Measurements from ENCODE around the gene SBF2. TPM values are rescaled to one million over a fixed set of nuclear protein-coding genes. Genes with fewer than 3 reads are reported as not detected.
A peak's percentile ranks its signal among the peaks of the same experiment; 100 is the strongest.

The SBF2 gene
- total and polyA plus RNA-seq, 2 of the 13 experiments (the other 11 are each of a cell fraction or from before 2014, with no cell fraction given) = 24.0 to 45.8 TPM

GRCh38 chr11:10285148-10285802 lies 8.7 kb downstream of the SBF2 start (continued):
- TF ChIP-seq SALL1 (CRISPR knock-in tag; IDR thresholded peaks at IDR 0.05) (no peak), ATF7 (IDR thresholded peaks at IDR 0.05) (no peak), ATF7 (CRISPR knock-in tag; IDR thresholded peaks at IDR 0.05) (no peak), ZNF709 (CRISPR knock-in tag; IDR thresholded peaks at IDR 0.05) (no peak), XRCC5 (optimal IDR thresholded peaks at IDR 0.05; ENCODE audit: low read length) (no peak), ZFP1 (CRISPR knock-in tag; IDR thresholded peaks at IDR 0.05) (no peak), ATF6 (CRISPR knock-in tag; conservative IDR thresholded peaks at IDR 0.05) (no peak), ZNF790 (CRISPR knock-in tag; IDR thresholded peaks at IDR 0.05; ENCODE audit: borderline replicate concordance) (no peak), ZNF44 (CRISPR knock-in tag; IDR thresholded peaks at IDR 0.05) (no peak), FOXC1 (CRISPR knock-in tag; IDR thresholded peaks at IDR 0.05; ENCODE audit: borderline replicate concordance) (no peak), ZNF615 (CRISPR knock-in tag; IDR thresholded peaks at IDR 0.05; ENCODE audit: borderline replicate concordance) (no peak), ZNF652 (CRISPR knock-in tag; IDR thresholded peaks at IDR 0.05; ENCODE audit: borderline replicate concordance, low read depth) (no peak), MZF1 (CRISPR knock-in tag; IDR thresholded peaks at IDR 0.05; ENCODE audit: borderline replicate concordance) (no peak), ZNF766 (CRISPR knock-in tag; IDR thresholded peaks at IDR 0.05; ENCODE audit: borderline replicate concordance) (no peak), ATF4 (CRISPR knock-in tag; IDR thresholded peaks at IDR 0.05) (peak in 1 of 2 experiments; percentile 69; a peak in 2 of 4 replicates), TMF1 (CRISPR knock-in tag; IDR thresholded peaks at IDR 0.05; ENCODE audit: low read depth) (no peak), ZNF343 (CRISPR knock-in tag; IDR thresholded peaks at IDR 0.05) (no peak), DDIT3 (CRISPR knock-in tag; IDR thresholded peaks at IDR 0.05) (no peak), GZF1 (CRISPR knock-in tag; IDR thresholded peaks at IDR 0.05) (no peak), MTA1 (CRISPR knock-in tag; IDR thresholded peaks at IDR 0.05; ENCODE audit: borderline replicate concordance) (no peak), ZNF362 (CRISPR knock-in tag; IDR thresholded peaks at IDR 0.05; ENCODE audit: borderline replicate concordance) (peak; percentile 71), ZNF773 (CRISPR knock-in tag; IDR thresholded peaks at IDR 0.05; ENCODE audit: borderline replicate concordance) (no peak), ZNF772 (CRISPR knock-in tag; IDR thresholded peaks at IDR 0.05) (no peak), ZNF788 (CRISPR knock-in tag; IDR thresholded peaks at IDR 0.05; ENCODE audit: borderline replicate concordance) (no peak), ATRX (CRISPR knock-in tag; IDR thresholded peaks at IDR 0.05; ENCODE audit: borderline replicate concordance) (no peak)
- TF ChIP-seq, protein P1, sequence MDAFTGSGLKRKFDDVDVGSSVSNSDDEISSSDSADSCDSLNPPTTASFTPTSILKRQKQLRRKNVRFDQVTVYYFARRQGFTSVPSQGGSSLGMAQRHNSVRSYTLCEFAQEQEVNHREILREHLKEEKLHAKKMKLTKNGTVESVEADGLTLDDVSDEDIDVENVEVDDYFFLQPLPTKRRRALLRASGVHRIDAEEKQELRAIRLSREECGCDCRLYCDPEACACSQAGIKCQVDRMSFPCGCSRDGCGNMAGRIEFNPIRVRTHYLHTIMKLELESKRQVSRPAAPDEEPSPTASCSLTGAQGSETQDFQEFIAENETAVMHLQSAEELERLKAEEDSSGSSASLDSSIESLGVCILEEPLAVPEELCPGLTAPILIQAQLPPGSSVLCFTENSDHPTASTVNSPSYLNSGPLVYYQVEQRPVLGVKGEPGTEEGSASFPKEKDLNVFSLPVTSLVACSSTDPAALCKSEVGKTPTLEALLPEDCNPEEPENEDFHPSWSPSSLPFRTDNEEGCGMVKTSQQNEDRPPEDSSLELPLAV (CRISPR knock-in tag; conservative IDR thresholded peaks at IDR 0.05; ENCODE audit: low read depth) = no peak
